GM23338 (cell line): ENCODE data around the gene FHIT. TPM values are rescaled to one million over a fixed set of nuclear protein-coding genes. Genes with fewer than 3 reads are reported as not detected.

Experiments used
- CREB1 ChIP-seq: fragments of 250-450 bp; sonication (Bioruptor Pico); IDR thresholded peaks from 2 replicates; pipeline ENCODE4 v1.5.0; 2020; ENCODE audit warnings: low read depth, mild to moderate bottlenecking, moderate library complexity
- JUNB ChIP-seq: IDR thresholded peaks from one replicate; pipeline ENCODE4 v1.6.1; 2016; ENCODE audit warnings: antibody characterized with exemption; ENCODE audit not compliant: unreplicated experiment
- NANOG ChIP-seq: IDR thresholded peaks from 2 replicates; pipeline ENCODE4 v1.6.1; 2016; ENCODE audit warnings: antibody characterized with exemption, borderline replicate concordance
- polyA plus RNA-seq: library from polyadenylated mRNA; unstranded; fragments of >200 nt; fragmentation: Nextera tagmentation; extraction: Ambion mirVana; gene quantifications from 2 replicates; pipeline ENCODE4 v1.2.1, GENCODE V29; 2016
- total RNA-seq: library from RNA; depleted of rRNA; stranded (reverse); fragments of >200 nt; shearing (Covaris generic); gene quantifications from 2 replicates; pipeline ENCODE4 v1.2.3, GENCODE V29; 2014
- TF ChIP-seq, protein P1 (sequence below): IDR thresholded peaks from one replicate; pipeline ENCODE4 v1.6.1; 2018; ENCODE audit warnings: antibody characterized with exemption; ENCODE audit not compliant: unreplicated experiment
- TF ChIP-seq, protein P2 (sequence below): IDR thresholded peaks from 2 replicates; pipeline ENCODE4 v1.6.1; 2016; ENCODE audit warnings: antibody characterized with exemption
- TF ChIP-seq, protein P3 (sequence below): fragments of 250-450 bp; sonication (Bioruptor Pico); IDR thresholded peaks from 2 replicates; pipeline ENCODE4 v1.5.0; 2020; ENCODE audit warnings: mild to moderate bottlenecking, moderate library complexity

Gene FHIT
- total and polyA plus RNA-seq, 2 experiments from 2014 or later: 3.0 to 8.3 TPM

DNA sequence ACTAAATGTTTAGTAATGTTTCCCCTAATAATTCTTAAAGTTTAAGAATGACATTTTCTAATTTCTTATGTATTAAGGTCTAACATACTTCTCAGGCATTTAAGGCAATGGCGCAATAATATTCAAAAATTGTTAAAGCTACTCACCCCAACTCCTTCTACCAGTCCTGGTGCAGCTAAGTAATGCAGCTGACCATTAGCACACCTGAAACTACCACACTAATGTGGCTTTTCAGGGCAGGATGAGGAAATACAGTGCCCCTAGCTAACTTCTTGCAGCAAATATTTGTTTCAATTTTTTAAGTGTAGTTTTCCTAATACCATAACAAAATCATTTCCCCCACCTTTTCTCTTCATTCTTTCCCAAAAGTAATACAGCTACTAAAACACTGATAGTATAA lies 827.7 kb downstream of the FHIT start (continued):
- TF ChIP-seq, protein P1, sequence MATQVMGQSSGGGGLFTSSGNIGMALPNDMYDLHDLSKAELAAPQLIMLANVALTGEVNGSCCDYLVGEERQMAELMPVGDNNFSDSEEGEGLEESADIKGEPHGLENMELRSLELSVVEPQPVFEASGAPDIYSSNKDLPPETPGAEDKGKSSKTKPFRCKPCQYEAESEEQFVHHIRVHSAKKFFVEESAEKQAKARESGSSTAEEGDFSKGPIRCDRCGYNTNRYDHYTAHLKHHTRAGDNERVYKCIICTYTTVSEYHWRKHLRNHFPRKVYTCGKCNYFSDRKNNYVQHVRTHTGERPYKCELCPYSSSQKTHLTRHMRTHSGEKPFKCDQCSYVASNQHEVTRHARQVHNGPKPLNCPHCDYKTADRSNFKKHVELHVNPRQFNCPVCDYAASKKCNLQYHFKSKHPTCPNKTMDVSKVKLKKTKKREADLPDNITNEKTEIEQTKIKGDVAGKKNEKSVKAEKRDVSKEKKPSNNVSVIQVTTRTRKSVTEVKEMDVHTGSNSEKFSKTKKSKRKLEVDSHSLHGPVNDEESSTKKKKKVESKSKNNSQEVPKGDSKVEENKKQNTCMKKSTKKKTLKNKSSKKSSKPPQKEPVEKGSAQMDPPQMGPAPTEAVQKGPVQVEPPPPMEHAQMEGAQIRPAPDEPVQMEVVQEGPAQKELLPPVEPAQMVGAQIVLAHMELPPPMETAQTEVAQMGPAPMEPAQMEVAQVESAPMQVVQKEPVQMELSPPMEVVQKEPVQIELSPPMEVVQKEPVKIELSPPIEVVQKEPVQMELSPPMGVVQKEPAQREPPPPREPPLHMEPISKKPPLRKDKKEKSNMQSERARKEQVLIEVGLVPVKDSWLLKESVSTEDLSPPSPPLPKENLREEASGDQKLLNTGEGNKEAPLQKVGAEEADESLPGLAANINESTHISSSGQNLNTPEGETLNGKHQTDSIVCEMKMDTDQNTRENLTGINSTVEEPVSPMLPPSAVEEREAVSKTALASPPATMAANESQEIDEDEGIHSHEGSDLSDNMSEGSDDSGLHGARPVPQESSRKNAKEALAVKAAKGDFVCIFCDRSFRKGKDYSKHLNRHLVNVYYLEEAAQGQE: no peak
- TF ChIP-seq JUNB (no peak), CREB1 (CRISPR knock-in tag) (no peak), NANOG (no peak)
- TF ChIP-seq, protein P2, sequence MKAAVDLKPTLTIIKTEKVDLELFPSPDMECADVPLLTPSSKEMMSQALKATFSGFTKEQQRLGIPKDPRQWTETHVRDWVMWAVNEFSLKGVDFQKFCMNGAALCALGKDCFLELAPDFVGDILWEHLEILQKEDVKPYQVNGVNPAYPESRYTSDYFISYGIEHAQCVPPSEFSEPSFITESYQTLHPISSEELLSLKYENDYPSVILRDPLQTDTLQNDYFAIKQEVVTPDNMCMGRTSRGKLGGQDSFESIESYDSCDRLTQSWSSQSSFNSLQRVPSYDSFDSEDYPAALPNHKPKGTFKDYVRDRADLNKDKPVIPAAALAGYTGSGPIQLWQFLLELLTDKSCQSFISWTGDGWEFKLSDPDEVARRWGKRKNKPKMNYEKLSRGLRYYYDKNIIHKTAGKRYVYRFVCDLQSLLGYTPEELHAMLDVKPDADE: no peak
- TF ChIP-seq, protein P3, sequence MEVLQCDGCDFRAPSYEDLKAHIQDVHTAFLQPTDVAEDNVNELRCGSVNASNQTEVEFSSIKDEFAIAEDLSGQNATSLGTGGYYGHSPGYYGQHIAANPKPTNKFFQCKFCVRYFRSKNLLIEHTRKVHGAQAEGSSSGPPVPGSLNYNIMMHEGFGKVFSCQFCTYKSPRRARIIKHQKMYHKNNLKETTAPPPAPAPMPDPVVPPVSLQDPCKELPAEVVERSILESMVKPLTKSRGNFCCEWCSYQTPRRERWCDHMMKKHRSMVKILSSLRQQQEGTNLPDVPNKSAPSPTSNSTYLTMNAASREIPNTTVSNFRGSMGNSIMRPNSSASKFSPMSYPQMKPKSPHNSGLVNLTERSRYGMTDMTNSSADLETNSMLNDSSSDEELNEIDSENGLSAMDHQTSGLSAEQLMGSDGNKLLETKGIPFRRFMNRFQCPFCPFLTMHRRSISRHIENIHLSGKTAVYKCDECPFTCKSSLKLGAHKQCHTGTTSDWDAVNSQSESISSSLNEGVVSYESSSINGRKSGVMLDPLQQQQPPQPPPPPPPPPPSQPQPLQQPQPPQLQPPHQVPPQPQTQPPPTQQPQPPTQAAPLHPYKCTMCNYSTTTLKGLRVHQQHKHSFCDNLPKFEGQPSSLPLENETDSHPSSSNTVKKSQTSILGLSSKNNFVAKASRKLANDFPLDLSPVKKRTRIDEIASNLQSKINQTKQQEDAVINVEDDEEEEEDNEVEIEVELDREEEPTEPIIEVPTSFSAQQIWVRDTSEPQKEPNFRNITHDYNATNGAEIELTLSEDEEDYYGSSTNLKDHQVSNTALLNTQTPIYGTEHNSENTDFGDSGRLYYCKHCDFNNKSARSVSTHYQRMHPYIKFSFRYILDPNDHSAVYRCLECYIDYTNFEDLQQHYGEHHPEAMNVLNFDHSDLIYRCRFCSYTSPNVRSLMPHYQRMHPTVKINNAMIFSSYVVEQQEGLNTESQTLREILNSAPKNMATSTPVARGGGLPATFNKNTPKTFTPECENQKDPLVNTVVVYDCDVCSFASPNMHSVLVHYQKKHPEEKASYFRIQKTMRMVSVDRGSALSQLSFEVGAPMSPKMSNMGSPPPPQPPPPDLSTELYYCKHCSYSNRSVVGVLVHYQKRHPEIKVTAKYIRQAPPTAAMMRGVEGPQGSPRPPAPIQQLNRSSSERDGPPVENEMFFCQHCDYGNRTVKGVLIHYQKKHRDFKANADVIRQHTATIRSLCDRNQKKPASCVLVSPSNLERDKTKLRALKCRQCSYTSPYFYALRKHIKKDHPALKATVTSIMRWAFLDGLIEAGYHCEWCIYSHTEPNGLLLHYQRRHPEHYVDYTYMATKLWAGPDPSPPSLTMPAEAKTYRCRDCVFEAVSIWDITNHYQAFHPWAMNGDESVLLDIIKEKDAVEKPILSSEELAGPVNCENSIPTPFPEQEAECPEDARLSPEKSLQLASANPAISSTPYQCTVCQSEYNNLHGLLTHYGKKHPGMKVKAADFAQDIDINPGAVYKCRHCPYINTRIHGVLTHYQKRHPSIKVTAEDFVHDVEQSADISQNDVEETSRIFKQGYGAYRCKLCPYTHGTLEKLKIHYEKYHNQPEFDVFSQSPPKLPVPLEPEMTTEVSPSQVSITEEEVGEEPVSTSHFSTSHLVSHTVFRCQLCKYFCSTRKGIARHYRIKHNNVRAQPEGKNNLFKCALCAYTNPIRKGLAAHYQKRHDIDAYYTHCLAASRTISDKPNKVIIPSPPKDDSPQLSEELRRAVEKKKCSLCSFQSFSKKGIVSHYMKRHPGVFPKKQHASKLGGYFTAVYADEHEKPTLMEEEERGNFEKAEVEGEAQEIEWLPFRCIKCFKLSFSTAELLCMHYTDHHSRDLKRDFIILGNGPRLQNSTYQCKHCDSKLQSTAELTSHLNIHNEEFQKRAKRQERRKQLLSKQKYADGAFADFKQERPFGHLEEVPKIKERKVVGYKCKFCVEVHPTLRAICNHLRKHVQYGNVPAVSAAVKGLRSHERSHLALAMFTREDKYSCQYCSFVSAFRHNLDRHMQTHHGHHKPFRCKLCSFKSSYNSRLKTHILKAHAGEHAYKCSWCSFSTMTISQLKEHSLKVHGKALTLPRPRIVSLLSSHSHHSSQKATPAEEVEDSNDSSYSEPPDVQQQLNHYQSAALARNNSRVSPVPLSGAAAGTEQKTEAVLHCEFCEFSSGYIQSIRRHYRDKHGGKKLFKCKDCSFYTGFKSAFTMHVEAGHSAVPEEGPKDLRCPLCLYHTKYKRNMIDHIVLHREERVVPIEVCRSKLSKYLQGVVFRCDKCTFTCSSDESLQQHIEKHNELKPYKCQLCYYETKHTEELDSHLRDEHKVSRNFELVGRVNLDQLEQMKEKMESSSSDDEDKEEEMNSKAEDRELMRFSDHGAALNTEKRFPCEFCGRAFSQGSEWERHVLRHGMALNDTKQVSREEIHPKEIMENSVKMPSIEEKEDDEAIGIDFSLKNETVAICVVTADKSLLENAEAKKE (CRISPR knock-in tag): no peak
